Activated T-cell treated with anti-CD3 and anti-CD28 coated beads, Interleukin-2, amount 50 U/mL, for 48 hours (primary cell): ENCODE data around the gene TFCP2.
A peak's percentile ranks its signal among the peaks of the same experiment; 100 is the strongest.
"Not testable (repeated sequence)": the region's sequence is repeated elsewhere in the genome, so short reads cannot be mapped to it uniquely, and the experiment has no call there.

Source experiments
- DNase-seq, 2 experiments: peaks; one replicate each; pipeline ENCODE4 v3.0.0-alpha.2; 2020

The TFCP2 gene, protein sequence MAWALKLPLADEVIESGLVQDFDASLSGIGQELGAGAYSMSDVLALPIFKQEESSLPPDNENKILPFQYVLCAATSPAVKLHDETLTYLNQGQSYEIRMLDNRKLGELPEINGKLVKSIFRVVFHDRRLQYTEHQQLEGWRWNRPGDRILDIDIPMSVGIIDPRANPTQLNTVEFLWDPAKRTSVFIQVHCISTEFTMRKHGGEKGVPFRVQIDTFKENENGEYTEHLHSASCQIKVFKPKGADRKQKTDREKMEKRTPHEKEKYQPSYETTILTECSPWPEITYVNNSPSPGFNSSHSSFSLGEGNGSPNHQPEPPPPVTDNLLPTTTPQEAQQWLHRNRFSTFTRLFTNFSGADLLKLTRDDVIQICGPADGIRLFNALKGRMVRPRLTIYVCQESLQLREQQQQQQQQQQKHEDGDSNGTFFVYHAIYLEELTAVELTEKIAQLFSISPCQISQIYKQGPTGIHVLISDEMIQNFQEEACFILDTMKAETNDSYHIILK

DNA sequence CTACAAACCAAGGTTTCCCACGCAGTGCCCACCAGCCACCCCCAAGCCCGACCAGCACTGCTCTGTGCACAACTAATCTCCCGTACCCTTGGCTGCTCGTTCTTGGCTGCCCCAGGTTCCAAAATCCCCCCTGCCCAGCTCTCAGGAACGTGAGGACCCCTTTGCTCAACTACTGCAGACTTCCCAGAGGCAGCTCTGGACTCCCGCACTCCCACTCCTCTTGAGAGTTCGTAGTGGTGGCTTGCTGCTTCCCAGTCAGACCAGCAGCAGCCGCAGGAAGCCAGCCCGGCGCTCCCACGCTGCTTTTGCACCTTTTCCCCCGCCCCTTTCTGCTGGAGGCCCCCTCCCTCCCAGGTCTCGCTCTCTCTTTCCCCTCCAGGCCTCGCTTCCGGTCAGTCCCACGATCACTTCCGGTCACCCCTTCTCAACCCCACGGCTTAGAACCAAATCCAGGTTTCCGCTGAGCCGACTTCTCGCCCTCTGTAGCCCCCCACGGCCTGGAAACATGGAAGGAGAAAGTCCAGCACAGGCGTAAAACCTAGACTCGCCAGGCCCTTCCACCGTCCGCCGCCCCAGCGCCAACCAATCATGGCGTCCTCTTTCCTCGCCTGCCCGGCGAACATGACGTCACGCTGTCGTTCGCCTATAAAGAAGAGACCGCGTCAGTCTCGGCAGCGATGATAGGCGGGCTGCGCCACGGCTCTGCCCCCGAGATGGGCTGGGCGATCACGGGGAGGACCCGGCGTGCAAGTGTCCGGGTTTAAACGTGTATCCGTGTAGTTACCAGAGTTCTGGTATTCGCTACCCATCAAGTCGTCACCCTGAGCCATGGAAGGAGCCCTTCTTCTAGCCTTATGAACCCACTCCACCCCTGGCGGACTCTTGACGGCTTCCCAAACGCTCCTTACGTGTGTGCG, at the start of gene TFCP2:
TSS of gene TFCP2 (minus strand) at position 621 of the 917 bp plus-strand sequence. CDS start 713 bp downstream, outside the sequence.
- DNase-seq: peak; percentile 93 to 94

DNA sequence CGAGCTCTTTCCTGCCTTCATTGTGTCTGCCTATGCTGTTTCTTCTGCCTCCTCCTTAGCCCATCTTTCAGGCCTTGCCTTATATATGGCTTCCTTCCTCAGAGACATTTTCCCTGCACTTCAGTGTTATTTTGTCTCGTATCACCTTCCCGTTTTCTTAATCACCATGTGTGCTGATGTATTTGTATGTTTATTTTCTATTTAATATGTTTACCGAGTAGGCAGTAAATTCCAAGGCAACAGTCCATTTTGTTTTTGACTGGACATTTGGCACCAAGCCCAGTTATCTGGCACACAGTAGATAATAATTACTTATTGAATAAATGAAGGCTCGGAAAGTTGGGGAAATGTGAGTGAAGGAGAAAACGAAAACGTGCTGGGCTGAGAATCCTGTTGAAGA, 49.5 kb upstream of the TFCP2 start:
- DNase-seq: no peak

DNA sequence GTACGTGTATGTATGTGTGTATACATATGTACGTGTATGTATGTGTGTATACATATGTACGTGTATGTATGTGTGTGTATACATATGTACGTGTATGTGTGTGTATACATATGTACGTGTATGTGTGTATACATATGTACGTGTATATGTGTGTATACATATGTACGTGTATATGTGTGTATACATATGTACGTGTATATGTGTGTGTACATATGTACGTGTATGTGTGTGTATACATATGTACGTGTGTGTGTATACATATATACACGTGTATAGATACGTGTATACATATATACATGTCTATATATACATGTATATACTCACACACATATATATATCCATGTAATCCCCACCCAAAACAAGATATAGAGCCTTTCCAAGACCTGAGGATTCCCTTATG, 46.9 kb upstream of the TFCP2 start:
- DNase-seq: not testable (repeated sequence)

DNA sequence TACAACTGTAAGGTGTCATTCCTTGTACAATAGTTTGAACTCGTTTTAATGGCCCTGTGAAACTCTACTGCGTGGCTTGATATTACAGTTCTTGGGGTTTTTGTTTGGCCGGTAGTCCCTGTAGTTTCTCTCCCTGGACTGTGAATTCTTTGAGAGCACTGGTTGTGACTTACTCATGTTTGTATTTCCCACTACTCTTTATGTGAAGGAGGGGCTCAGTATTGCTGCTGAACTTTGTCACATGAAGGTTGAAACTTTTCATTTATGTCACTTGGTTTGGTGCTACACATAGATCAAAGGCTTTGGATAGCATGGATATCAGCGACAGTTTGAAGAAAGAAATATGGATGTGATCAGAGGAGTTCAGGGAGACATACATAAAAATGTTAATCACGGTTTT, 46.4 kb upstream of the TFCP2 start:
- DNase-seq: no peak

DNA sequence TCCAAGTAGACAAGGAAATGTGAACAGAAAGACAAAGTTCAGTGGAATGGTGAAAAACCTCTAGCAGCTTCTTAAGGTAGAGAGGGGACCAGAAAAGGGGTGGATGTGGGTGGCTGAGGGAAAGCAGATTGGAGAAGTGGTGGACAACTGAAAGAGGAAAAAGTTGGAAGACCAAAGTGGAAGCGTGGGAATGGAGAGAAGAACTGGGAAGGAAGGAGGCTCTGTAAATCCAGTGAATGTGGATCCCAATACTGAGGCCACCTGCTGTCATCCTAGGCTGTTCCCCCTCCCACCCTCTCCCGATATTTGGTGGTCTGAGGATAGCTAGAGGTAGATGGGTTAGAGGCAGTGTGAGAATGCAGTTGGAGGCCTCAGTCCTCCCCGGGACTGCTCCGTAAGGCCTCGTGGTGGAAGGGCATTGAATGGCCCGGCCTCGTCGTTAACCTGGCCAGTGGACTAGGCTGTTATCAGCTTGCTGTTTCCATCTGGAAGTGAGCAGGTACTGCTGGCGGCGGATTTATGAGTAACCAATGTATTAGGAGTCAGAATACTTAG, 45.7 kb upstream of the TFCP2 start:
- peak in 1 of 2 experiments; percentile 24 for DNase-seq

DNA sequence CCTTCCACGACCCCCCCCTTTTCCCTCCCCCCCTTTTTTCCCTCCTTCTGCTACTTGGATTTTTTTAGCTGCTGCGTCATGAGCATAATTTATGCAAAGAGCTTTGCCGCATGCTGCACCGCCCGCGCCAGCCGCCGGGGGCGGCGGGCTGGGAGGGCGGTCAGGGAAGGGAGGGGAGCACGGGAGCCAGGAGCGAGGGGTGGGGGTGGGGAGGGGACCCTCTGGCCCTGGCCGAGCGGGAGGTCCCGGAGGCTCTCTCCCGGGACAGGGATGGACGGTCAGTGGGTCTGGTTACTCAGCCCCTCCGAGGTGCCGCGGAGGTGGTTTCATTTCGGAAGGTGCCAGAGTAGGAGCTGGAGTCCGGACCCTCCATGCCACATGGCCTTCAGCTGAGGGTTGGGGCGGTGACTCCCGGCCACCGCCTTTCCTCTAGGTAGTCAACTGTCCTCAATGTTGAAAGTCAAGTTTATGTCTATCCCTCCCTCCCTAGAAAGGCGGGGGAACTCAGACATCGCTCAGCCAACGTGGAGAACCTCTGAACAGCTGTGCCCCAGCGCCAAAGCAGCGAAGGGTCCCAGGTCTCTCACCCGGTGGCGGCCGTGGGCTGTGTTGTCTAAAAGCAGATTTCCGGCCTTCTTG, 45.2 kb upstream of the TFCP2 start, which contains the start of gene POU6F1:
TSS of gene POU6F1 (minus strand) at position 95 of the 639 bp plus-strand sequence. CDS start 11,226 bp downstream, outside the sequence.
- peak; percentile 73 to 80 for DNase-seq

DNA sequence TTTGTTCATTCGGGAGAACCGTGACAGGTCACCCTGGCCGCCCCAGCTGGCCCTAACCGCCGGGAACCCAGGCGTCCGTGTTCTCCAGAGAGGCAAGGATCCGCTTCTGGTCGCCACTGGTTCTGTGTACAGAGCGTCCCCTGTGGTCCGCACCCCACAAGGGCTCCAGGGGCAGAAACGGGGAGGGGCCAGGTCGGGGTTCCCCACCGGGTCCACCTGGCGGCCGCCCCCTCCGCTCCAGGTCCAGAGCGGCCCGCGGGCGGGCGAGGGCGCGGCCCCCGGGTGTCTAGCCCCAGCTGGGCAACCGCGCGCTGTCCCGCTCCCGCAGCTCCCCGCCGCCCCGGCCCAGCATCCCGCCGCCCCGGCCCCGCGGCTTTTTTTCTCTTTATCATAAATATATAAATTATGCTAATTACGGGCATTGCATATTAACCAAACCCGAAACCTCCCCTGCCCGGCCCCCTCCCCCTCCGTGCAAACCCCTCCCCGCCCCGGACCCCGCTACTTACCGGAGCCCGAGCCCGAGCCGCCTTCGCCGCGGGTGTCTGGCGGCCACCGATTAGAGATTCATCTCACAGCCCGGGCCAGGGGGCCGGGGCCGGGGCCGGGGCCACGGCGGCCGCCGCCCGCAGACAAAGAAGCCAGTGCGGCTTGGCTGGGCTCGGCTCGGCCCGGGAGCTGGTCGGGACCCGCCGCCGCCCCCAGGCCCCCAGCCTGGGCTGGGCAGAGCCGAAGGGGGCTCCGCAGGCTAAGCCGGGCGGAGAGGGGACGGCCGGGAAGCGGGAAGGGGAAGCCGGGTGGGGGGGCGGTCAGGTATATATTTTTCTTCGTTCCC, 44.4 kb upstream of the TFCP2 start:
- peak; percentile 46 to 61 for DNase-seq

DNA sequence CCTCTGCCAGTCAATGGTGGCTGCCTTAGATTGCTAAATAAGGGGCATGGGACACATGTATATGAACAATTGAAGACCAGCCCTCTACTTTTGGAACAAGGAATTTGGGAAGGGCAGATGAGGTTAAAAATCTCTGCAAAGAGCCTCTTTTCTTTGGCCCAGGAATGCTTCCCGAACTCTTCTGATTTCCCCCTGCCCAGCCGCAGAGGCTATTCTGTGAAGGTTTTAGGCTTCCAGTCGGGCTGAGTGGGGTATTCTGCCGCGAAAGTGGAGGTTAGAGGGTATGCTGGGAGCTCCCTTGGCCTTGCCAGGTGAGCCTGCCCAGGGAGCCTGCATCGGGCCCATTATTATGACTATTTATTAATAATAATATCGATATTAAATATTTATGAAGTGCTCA, 43.7 kb upstream of the TFCP2 start:
- no peak for DNase-seq

DNA sequence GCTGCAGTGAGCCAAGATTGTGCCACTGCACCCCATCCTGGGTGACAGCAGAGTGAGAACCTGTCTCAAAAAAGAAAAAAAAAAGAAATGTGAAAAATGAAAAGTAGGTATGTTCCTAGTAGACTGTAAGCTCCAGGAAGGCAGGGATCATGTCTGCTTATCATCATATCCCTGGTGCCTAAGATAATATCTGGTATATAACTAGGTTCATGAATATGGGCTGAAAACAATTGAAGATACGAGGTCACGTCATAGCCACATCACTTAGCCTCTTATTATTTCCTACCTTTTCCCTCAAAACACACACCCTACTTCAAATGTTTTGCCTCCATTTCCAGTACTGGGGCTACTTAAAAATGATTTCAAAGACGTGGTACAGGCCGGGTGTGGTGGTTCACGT, 42.0 kb upstream of the TFCP2 start:
- DNase-seq: no peak

DNA sequence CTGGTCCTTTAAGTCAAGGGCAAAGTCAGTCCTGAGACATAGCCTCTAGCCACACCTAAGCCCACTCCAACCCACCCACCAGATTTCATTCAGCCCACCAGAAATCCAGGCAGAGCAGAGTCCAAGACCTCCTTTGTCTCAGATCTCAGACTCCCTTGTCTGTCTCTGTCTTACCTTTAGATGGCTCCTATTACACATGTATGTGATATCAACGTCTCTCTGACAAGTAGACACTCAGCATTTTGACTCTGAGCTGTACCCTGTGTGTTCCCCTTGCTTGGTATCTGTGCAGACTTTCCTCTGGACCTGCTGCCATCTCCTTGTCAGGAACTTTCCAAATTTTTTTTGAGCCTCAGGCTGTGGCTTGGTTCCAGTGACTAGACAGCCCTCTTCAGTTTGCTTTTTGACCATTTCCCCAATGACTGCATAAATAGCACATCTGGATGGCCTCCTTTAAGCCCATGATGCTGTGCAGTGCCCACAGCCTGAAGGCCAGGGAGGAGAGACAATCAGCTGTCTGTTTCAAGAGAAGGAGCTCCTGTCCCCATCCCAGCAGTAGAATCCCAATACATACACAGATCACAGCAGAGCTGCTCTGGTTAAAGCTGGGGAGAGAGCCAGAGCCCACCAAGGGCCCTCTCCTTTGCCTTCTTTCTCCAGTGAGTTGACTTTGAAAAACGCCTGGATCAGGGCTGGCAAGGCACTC, 37.9 kb upstream of the TFCP2 start:
- no peak for DNase-seq

DNA sequence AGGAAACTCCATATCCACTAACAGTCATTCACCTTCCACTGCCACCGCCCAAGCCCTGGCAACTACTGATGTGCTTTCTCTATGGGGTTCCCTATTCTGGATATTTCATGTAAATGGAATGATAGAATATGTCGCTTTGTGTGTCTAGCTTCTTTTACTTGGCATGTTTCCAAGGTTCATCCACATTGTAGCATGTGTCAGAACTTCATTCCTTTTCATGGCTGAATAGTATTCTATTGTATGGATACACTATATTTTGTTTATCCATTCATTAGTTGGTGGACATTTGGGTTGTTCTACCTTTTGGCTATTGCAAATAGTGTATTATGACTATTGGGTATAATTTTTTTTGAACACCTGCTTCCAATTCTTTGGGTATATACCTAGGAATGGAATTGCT, 36.3 kb upstream of the TFCP2 start:
- DNase-seq: no peak

DNA sequence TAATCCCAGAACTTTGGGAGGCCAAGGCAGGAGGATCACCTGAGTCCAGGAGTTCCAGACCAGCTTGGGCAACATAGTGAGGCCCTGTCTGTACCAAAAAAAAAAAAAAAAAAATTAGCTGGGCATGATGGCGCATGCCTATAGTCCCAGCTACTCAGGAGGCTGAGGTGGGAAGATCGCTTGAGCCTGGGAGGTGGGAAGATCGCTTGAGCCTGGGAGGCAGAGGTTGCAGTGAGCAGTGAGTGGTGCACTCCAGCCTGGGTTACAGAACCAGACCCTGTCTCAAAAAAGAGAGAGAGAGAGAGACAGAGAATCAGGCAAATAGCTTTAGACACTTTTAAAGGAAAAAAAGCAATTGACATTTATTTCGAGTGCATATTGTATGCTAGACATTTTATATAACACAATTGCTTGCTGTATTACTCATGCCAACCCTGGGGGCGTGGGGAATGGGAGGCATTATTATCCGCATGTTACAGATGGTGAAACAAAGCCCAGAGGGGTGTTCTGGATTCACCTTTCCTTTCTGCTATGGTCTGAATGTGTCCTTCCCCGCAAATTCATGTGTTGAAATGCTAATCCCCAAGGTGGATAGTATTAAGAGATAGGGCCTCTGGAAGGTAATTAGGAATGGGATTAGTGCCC, 35.2 kb upstream of the TFCP2 start:
- no peak for DNase-seq

DNA sequence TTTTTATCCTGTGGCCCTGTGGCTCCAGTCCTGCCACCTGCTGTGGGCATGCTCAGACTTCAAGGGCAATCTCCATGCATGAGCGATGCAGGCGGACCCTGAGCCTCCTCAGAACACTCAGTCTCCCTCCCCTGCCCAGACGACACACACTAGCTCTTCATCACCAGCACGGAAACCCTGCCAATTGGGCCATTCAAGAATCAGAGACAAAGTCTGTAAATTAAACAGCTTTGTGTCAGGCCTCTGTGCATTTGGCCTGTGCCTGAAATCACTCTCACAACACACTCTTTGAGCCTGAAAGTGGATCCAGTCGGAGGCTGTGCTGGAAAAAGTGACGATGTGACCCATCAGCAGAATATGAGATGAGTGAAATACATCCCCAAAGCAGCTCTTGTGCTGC, 32.4 kb upstream of the TFCP2 start:
- no peak for DNase-seq

DNA sequence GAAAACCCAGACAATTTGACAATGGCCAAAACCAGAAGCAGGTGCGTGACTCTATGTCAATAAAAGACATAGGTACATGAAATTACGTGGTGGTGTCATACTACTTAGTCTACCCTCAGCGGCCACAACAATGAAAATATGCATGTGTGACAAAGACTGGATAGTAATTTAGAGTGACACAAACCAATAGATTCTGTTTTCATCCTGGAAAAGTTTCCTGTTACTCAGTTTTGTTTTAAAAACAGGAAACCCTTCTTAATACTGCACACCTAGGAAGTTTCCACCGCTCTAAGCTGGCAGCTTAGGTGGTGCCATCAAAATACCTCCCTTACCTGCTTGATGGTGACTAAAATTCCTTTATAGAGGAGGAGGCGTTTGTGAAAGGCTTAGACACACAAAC, 29.8 kb upstream of the TFCP2 start:
- no peak for DNase-seq

DNA sequence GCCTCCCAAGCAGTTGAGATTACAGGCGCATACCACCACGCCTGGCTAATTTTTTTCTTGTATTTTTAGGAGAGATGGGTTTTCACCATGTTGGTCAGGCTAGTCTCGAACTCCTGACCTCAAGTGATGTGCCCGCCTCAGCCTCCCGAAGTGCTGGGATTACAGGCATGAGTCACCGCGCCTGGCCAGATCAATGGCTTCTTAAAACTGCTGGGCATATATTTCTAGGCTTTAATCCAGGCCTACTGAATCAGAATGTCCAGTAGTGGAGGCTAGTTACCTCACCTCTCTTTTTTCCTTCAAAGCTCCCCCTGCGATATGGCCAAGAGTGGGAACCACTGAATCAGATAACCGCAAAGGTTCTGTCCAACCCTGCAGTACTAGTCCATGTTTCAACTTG, 27.9 kb upstream of the TFCP2 start:
- DNase-seq: no peak

DNA sequence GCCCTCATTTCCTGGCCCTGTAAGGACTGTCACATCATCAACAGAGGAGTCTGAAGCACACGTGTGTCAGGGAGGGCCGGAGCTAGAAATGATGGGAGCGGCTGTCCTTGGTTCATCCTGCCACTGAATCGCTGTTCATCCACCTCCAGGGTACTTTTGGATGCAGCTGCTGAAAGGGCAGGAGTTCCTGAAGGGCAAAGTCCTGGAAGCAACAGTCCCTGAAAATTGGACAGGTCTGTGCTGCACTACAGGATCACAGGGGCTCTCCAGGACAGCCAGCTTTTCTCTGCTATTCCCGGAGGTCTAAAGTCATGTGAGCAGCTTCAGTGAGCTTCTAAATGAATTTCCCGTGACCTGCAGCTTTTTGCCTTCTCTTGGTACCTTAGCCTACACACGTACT, 27.2 kb upstream of the TFCP2 start:
- no peak for DNase-seq

DNA sequence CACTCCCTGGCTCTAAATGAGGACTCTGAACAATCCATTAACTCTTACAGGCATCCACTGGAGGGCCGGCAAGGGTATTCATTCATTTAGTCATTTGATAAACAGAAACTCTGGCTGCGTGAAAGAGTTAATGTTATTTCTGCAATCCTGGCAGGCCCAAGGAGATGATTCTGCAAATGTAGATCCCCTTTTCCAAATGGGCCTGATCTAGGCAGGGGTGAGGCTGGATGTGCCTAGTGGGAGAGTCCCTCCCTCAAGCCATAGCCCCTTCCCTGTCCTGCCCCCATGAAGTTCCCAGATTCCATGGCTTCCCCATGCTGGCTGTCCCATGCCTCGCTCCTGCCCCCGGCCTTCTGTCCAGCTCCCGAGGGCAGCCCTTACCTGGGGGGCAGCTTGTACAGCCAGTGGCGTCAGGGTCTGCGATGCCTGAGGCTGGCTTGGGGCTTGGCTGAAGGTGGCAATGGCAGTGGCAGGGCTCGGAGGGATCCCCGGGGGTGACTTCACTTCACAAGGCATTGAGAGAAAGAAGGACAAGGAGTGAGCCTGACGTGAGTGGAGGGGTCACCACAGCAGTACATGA, 26.5 kb upstream of the TFCP2 start:
- no peak for DNase-seq

DNA sequence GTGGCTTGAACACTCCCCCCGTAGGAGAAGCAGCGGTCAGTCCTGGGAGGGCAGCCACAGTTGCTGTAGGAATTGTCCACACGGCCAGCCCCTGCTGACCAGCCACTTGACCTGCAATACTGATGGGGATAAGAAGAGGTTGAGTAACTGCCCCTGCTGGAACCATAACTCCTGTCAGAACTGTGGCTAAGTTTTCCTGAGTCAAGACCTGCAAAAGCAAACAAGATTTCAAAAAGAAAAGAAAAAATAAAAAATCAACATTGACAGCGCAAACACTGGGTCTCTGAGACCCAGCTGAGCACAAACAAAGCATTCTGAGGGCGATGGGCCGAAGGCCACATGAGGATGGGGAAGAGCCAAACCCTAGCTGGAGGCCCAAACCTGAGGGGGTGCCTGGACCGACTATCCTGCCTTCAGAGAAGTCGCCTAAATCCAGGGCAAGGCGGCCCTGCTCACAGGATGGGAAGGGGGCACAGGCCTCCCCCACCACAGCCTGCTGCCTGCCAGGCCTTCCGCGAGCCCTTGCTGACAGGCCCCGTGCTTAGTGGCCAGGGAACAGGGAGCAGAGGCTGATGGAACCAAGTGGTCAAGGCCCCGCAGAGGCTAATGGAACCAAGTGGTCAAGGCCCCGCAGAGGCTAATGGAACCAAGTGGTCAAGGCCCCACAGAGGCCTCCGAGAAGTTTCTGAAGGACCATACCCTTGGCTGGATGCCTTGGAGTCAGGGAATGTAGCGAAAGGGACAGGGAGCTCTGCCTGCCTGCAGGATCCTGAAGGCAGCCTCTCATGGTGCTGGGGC, 25.8 kb upstream of the TFCP2 start:
- DNase-seq: no peak
